CD14-positive monocyte (primary cell): Measurements from ENCODE around the gene BAHCC1. TPM values are rescaled to one million over a fixed set of nuclear protein-coding genes. Genes with fewer than 3 reads are reported as not detected.

Experiments
- DNase-seq, 3 donors: peaks; one replicate each; pipeline ENCODE4 v3.0.0-alpha.2; 2011 to 2022
- H2AFZ ChIP-seq: 2 replicates; pipeline ENCODE4 v1.6.0; 2012; ENCODE audit warnings: mild to moderate bottlenecking, low read depth, low read length, inconsistent platforms; ENCODE audit not compliant: insufficient read depth, poor library complexity, severe bottlenecking
- H3K27ac ChIP-seq, 2 donors: 1 replicate in 1 of 2; 2 replicates in 1 of 2; pipeline ENCODE4 v1.5.1; 2012 to 2013; ENCODE audit warnings: low read length in 2 of 2, control low read depth in 1 of 2, inconsistent platforms in 1 of 2, low read depth in 1 of 2, mild to moderate bottlenecking in 1 of 2
- H3K27me3 ChIP-seq, 2 donors: one replicate each; pipeline versions ENCODE4 v1.6.0 to v1.6.1; 2011 to 2013; ENCODE audit warnings: low read length in 2 of 2; ENCODE audit not compliant: control insufficient read depth in 2 of 2, insufficient read depth in 2 of 2
- H3K36me3 ChIP-seq, 2 donors: replicated peaks in 1 of 2; 1 replicate in 1 of 2; 2 replicates in 1 of 2; pipeline versions ENCODE4 v1.5.1 to v1.6.1; 2012 to 2013; ENCODE audit warnings: low read length in 2 of 2, control low read depth in 1 of 2, inconsistent platforms in 1 of 2, mild to moderate bottlenecking in 1 of 2; ENCODE audit not compliant: insufficient read depth in 2 of 2, control insufficient read depth in 1 of 2
- H3K4me1 ChIP-seq, 2 donors: 1 replicate in 1 of 2; 2 replicates in 1 of 2; pipeline versions ENCODE4 v1.5.1 to v1.6.1; 2012 to 2013; ENCODE audit warnings: low read length in 2 of 2, control low read depth in 1 of 2, inconsistent platforms in 1 of 2, mild to moderate bottlenecking in 1 of 2, moderate library complexity in 1 of 2; ENCODE audit not compliant: insufficient read depth in 2 of 2, control insufficient read depth in 1 of 2
- H3K4me2 ChIP-seq: replicated peaks from 2 replicates; pipeline ENCODE3; 2012; ENCODE audit warnings: low read length, moderate library complexity, mild to moderate bottlenecking; ENCODE audit not compliant: poor library complexity, severe bottlenecking; ENCODE audit errors: extremely low read depth
- H3K4me3 ChIP-seq, 3 experiments: fragments of 200-600 bp in 1 of 3; sonication (generic) in 1 of 3; replicated peaks in 1 of 3; 1 replicate in 2 of 3; 2 replicates in 1 of 3; pipeline ENCODE4 v1.5.1; 2011 to 2013; ENCODE audit warnings: low read length in 3 of 3, mild to moderate bottlenecking in 3 of 3, control low read depth in 2 of 3, low read depth in 2 of 3, inconsistent platforms in 1 of 3, moderate library complexity in 1 of 3
- H3K79me2 ChIP-seq: 2 replicates; pipeline ENCODE4 v1.6.0; 2012; ENCODE audit warnings: mild to moderate bottlenecking, control low read depth, inconsistent platforms, low read length, moderate library complexity; ENCODE audit not compliant: insufficient read depth
- H3K9ac ChIP-seq: 2 replicates; pipeline ENCODE4 v1.6.0; 2017; ENCODE audit warnings: low read length, mild to moderate bottlenecking; ENCODE audit not compliant: insufficient read depth, poor library complexity, severe bottlenecking
- H3K9me3 ChIP-seq, 2 donors: replicated peaks in 1 of 2; 1 replicate in 1 of 2; 2 replicates in 1 of 2; pipeline versions ENCODE4 v1.5.1 to v1.6.1; 2012 to 2013; ENCODE audit warnings: low read length in 2 of 2, control low read depth in 1 of 2; ENCODE audit not compliant: control insufficient read depth in 1 of 2, insufficient read depth in 1 of 2
- H4K20me1 ChIP-seq: 2 replicates; pipeline ENCODE4 v1.6.0; 2012; ENCODE audit warnings: mild to moderate bottlenecking, low read length, control low read depth, moderate library complexity; ENCODE audit not compliant: insufficient read depth
- H3K27ac Mint-ChIP-seq, 7 donors: one replicate each; pipeline ENCODE4 v1.8.0; 2020; ENCODE audit warnings: mild to moderate bottlenecking in 7 of 7, mixed read lengths in 7 of 7, moderate library complexity in 6 of 7, inconsistent platforms in 2 of 7
- H3K27me3 Mint-ChIP-seq, 3 donors: one replicate each; pipeline ENCODE4 v1.8.0; 2021 to 2022; ENCODE audit warnings: low read depth in 3 of 3, mild to moderate bottlenecking in 3 of 3, mixed read lengths in 3 of 3, moderate library complexity in 3 of 3, inconsistent platforms in 1 of 3
- H3K36me3 Mint-ChIP-seq, 2 donors: one replicate each; pipeline ENCODE4 v1.8.0; 2020; ENCODE audit warnings: mixed read lengths in 2 of 2, inconsistent platforms in 1 of 2, mild to moderate bottlenecking in 1 of 2
- H3K4me1 Mint-ChIP-seq: one replicate; pipeline ENCODE4 v1.8.0; 2020; ENCODE audit warnings: mild to moderate bottlenecking, mixed read lengths
- H3K4me3 Mint-ChIP-seq, 2 donors: one replicate each; pipeline ENCODE4 v1.8.0; 2020; ENCODE audit warnings: mild to moderate bottlenecking in 2 of 2, mixed read lengths in 2 of 2, moderate library complexity in 1 of 2
- H3K9me3 Mint-ChIP-seq, 7 donors: one replicate each; pipeline ENCODE4 v1.8.0; 2020 to 2022; ENCODE audit warnings: mixed read lengths in 7 of 7, mild to moderate bottlenecking in 6 of 7, moderate library complexity in 6 of 7, inconsistent platforms in 2 of 7
- CTCF ChIP-seq: fragments of 200-600 bp; IDR thresholded peaks from one replicate; pipeline ENCODE4 v1.8.0; 2022; ENCODE audit warnings: antibody characterized with exemption, mild to moderate bottlenecking
- WGBS: methylation state at CpG from one replicate; pipeline ENCODE4 v1.1.5; 2013; ENCODE audit warnings: missing lambda C conversion rate; ENCODE audit not compliant: insufficient coverage; 5-methylcytosine and 5-hydroxymethylcytosine counted together
- intact Hi-C, 2 donors: fragments of 100-400 bp; cut with micrococcal nuclease; formaldehyde crosslinking; loops; one replicate each; pipeline versions ENCODE4 v1.15.0 to v1.15.1; 2023
- polyA plus RNA-seq, 3 donors: library from polyadenylated mRNA; depleted of rRNA in 1 of 3; unstranded in 2 of 3; stranded (reverse) in 1 of 3; fragments of 300-500 nt in 2 of 3; fragments of >200 nt in 1 of 3; fragmentation: Illumina TruSeq in 2 of 3; gene quantifications; 1 replicate in 2 of 3; 2 replicates in 1 of 3; pipeline ENCODE4 v1.2.3, GENCODE V29; 2012 to 2021

BAHCC1 gene
- polyA plus RNA-seq, 3 donors, result 0.11 to 8.8 (median 0.27) TPM

GRCh38 chr17:81448442-81448841, 53.2 kb downstream of the BAHCC1 start:
- Histone ChIP-seq H3K27ac (no peak overlapping the region), H3K36me3 (peaks cover 0 to 4% of the 10 kb centered on the region in 2 donors), H3K9me3 (no peaks in the 10 kb centered on the region), H3K4me3 (no peak overlapping the region), H3K27me3 (no peaks in the 10 kb centered on the region), H3K79me2 (no peaks in the 10 kb centered on the region), H2AFZ (no peak overlapping the region), H3K4me1 (peaks cover 3 to 6% of the 10 kb centered on the region in 2 donors), H4K20me1 (no peaks in the 10 kb centered on the region), H3K4me2 (no peak overlapping the region), H3K9ac (no peak overlapping the region)
- Mint-ChIP-seq H3K4me1 (peaks cover 4% of the 10 kb centered on the region), H3K9me3 (peaks cover 0 to 2% (median 0%) of the 10 kb centered on the region in 7 donors), H3K27ac (no peak overlapping the region), H3K4me3 (no peak overlapping the region), H3K36me3 (peaks cover 1 to 8% of the 10 kb centered on the region in 2 donors), H3K27me3 (no peaks in the 10 kb centered on the region)
- TF ChIP-seq CTCF, result no peak
- DNase-seq, result no peak
- WGBS, result 87% methylated on average over 20 of the region's 25 CpGs
- intact Hi-C loops, result no loop called here

GRCh38 chr17:81448950-81449349, 53.7 kb downstream of the BAHCC1 start:
- DNase-seq, result peak in 1 of 3 donors; percentile 18
- H3K27me3 ChIP-seq, result no peaks in the 10 kb centered on the region
- no peak overlapping the region for H3K27ac ChIP-seq
- no peaks in the 10 kb centered on the region for H3K79me2 ChIP-seq
- peaks cover 0 to 4% of the 10 kb centered on the region in 2 donors for H3K36me3 ChIP-seq
- Mint-ChIP-seq H3K36me3 (peaks cover 1 to 4% of the 10 kb centered on the region in 2 donors), H3K4me3 (no peak overlapping the region), H3K9me3 (peaks cover 0 to 2% (median 0%) of the 10 kb centered on the region in 7 donors), H3K4me1 (peaks cover 9% of the 10 kb centered on the region), H3K27ac (no peak overlapping the region), H3K27me3 (no peaks in the 10 kb centered on the region)
- peaks cover 8 to 11% of the 10 kb centered on the region in 2 donors for H3K4me1 ChIP-seq
- H3K9me3 ChIP-seq, result no peaks in the 10 kb centered on the region
- 64% methylated on average over 10 of the region's 12 CpGs for WGBS
- H3K9ac ChIP-seq, result no peak overlapping the region
- TF ChIP-seq CTCF, result no peak
- no peaks in the 10 kb centered on the region for H4K20me1 ChIP-seq
- H3K4me2 ChIP-seq, result no peak overlapping the region
- intact Hi-C loops, result no loop called here
- H3K4me3 ChIP-seq, result no peak overlapping the region
- no peak overlapping the region for H2AFZ ChIP-seq
